ENCODE measurements around the gene ZNF512. TPM values are rescaled to one million over a fixed set of nuclear protein-coding genes. Genes with fewer than 3 reads are reported as not detected.

The ZNF512 gene
- total and polyA plus RNA-seq, 9 of the 15 experiments (the other 6 are each of a cell fraction or from before 2014, with no cell fraction given), result 24.7 to 101 (median 65.9) TPM

DNA sequence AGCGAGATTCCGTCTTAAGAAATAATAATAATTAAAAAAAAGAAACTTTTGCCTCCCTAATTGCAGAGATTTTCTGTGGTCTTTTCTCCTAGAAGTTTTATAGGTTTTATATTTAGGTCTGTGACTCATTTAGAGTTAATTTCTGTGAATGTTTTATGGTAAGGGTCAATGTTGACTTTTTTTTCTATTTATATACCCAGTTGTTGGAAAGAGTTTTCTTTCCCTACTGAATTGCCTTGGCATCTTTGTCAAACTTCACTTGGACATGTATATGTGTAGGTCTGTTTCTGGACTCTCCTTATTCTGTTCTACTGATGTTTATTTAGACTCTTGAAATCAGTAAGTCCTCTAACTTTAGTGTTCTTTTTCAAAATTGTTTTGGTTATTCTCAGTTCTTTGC, 5.5 kb downstream of the ZNF512 start:
- no TSS peak for BruUV-seq (replicated peaks)
- ATAC-seq (no peak), DNase-seq (ENCODE audit: extremely low read depth in 1 of 4, low spot score in 3 of 4) (no peak), FAIRE-seq (no peak)
- Histone ChIP-seq H3K79me2 (ENCODE audit: control insufficient read depth, insufficient read depth, low read length) (peaks cover 100% of the 10 kb centered on the region), H3K9me3 (replicated peaks; ENCODE audit: control insufficient read depth, insufficient read depth, low read depth, low read length) (0 out of 2 replicates have a peak, but pooled peaks cover under 1% of the 10 kb centered on the region), H3K27me3 (ENCODE audit: control insufficient read depth in 2 of 2, insufficient read depth in 2 of 2, low read length in 2 of 2) (no peaks in the 10 kb centered on the region), H3K9ac (ENCODE audit: insufficient read depth in 1 of 2, low read depth in 2 of 2, low read length in 2 of 2) (no peak overlapping the region), H4K20me1 (replicated peaks; ENCODE audit: control insufficient read depth, insufficient read depth, low read length) (peaks cover 10% of the 10 kb centered on the region; the same call in 1 of the 2 replicates), H3K36me3 (ENCODE audit: control insufficient read depth, insufficient read depth, low read length) (peaks cover 7% of the 10 kb centered on the region; the same call in 2 of the 3 replicates), H3K4me2 (ENCODE audit: insufficient read depth, low read length) (no peak overlapping the region), H3K27ac (ENCODE audit: extremely low read depth, low read depth, low read length) (no peak overlapping the region), H3K4me1 (replicated peaks in 1 of 2; ENCODE audit: control insufficient read depth in 2 of 2, insufficient read depth in 2 of 2, low read length in 2 of 2) (peaks cover 4 to 21% of the 10 kb centered on the region in 2 experiments), H2AFZ (ENCODE audit: low read depth, low read length) (no peak overlapping the region), H3K4me3 (no peak overlapping the region), H3K9me1 (ENCODE audit: control insufficient read depth, insufficient read depth, low read length) (no peaks in the 10 kb centered on the region)
- TF ChIP-seq, protein P1, sequence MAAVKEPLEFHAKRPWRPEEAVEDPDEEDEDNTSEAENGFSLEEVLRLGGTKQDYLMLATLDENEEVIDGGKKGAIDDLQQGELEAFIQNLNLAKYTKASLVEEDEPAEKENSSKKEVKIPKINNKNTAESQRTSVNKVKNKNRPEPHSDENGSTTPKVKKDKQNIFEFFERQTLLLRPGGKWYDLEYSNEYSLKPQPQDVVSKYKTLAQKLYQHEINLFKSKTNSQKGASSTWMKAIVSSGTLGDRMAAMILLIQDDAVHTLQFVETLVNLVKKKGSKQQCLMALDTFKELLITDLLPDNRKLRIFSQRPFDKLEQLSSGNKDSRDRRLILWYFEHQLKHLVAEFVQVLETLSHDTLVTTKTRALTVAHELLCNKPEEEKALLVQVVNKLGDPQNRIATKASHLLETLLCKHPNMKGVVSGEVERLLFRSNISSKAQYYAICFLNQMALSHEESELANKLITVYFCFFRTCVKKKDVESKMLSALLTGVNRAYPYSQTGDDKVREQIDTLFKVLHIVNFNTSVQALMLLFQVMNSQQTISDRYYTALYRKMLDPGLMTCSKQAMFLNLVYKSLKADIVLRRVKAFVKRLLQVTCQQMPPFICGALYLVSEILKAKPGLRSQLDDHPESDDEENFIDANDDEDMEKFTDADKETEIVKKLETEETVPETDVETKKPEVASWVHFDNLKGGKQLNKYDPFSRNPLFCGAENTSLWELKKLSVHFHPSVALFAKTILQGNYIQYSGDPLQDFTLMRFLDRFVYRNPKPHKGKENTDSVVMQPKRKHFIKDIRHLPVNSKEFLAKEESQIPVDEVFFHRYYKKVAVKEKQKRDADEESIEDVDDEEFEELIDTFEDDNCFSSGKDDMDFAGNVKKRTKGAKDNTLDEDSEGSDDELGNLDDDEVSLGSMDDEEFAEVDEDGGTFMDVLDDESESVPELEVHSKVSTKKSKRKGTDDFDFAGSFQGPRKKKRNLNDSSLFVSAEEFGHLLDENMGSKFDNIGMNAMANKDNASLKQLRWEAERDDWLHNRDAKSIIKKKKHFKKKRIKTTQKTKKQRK (IDR thresholded peaks at IDR 0.05; ENCODE audit: borderline replicate concordance, low read depth, low read length), result no peak
- TF ChIP-seq, protein P2, sequence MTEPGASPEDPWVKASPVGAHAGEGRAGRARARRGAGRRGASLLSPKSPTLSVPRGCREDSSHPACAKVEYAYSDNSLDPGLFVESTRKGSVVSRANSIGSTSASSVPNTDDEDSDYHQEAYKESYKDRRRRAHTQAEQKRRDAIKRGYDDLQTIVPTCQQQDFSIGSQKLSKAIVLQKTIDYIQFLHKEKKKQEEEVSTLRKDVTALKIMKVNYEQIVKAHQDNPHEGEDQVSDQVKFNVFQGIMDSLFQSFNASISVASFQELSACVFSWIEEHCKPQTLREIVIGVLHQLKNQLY (CRISPR knock-in tag; conservative IDR thresholded peaks at IDR 0.05), result no peak
- TF ChIP-seq, protein P3, sequence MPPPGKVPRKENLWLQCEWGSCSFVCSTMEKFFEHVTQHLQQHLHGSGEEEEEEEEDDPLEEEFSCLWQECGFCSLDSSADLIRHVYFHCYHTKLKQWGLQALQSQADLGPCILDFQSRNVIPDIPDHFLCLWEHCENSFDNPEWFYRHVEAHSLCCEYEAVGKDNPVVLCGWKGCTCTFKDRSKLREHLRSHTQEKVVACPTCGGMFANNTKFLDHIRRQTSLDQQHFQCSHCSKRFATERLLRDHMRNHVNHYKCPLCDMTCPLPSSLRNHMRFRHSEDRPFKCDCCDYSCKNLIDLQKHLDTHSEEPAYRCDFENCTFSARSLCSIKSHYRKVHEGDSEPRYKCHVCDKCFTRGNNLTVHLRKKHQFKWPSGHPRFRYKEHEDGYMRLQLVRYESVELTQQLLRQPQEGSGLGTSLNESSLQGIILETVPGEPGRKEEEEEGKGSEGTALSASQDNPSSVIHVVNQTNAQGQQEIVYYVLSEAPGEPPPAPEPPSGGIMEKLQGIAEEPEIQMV (tag; conservative IDR thresholded peaks at IDR 0.05; ENCODE audit: low read depth), result peak; percentile 74
- no peak for TF ChIP-seq ZNF274 (IDR thresholded peaks at IDR 0.05; ENCODE audit: borderline replicate concordance, low read depth, low read length)
- ChIA-PET CTCF (ENCODE audit: low intra/inter-chr PET ratio) (no interaction called here), POLR2A (no interaction called here)
- intact Hi-C loops (cut with micrococcal nuclease) (no loop called here), in situ Hi-C loops (cut with MboI) (no loop called here)
- WGBS (ENCODE audit: insufficient coverage, low coverage, missing lambda C conversion rate), result 89% methylated on average over 2 of the region's 2 CpGs

Data from K562 (cell line).